HTR-8/SVneo (cell line): Measurements from ENCODE around the gene ZFP91.

Source experiments
- DNase-seq: peaks from one replicate; pipeline ENCODE4 v3.0.0; 2011; ENCODE audit warnings: low spot score, mixed read lengths; ENCODE audit not compliant: insufficient read length
- FAIRE-seq: peaks from 2 replicates; lab custom pipeline; 2011; peaks lifted over from hg19 to GRCh38; lab: Jason Lieb, UNC

Gene ZFP91

GRCh38 chr11:58579192-58580129, 598 bp downstream of the ZFP91 start:
- DNase-seq, result peak; percentile 72
- peak; percentile 92 for FAIRE-seq

GRCh38 chr11:58580311-58580710, 1.4 kb downstream of the ZFP91 start:
- FAIRE-seq (no peak), DNase-seq (no peak)

GRCh38 chr11:58582437-58582836, 3.6 kb downstream of the ZFP91 start:
- FAIRE-seq (no peak), DNase-seq (no peak)

- FAIRE-seq (no peak), DNase-seq (no peak)
Observed at GRCh38 chr11:58586998-58587397, 8.1 kb downstream of the ZFP91 start.

- no peak for DNase-seq
- no peak for FAIRE-seq
Observed at GRCh38 chr11:58591659-58592058, 12.8 kb downstream of the ZFP91 start.

- DNase-seq, result no peak
- FAIRE-seq, result no peak
Observed at GRCh38 chr11:58592760-58593472, 14.1 kb downstream of the ZFP91 start.

GRCh38 chr11:58594826-58595225, 16.0 kb downstream of the ZFP91 start:
- FAIRE-seq (no peak), DNase-seq (no peak)

GRCh38 chr11:58596621-58597020, 17.8 kb downstream of the ZFP91 start:
- DNase-seq, result no peak
- no peak for FAIRE-seq

- FAIRE-seq (no peak), DNase-seq (no peak)
Observed at GRCh38 chr11:58597486-58598144, 18.8 kb downstream of the ZFP91 start.

- DNase-seq (no peak), FAIRE-seq (no peak)
Observed at GRCh38 chr11:58600510-58600909, 21.6 kb downstream of the ZFP91 start.

- FAIRE-seq, result no peak
Observed at GRCh38 chr11:58606930-58607714, 28.3 kb downstream of the ZFP91 start.

GRCh38 chr11:58608331-58608730, 29.5 kb downstream of the ZFP91 start:
- FAIRE-seq (no peak), DNase-seq (no peak)

More at GRCh38 chr11:58606930-58607714, 28.3 kb downstream of the ZFP91 start:
- no peak for DNase-seq

GRCh38 chr11:58609723-58610122, 30.9 kb downstream of the ZFP91 start:
- DNase-seq (no peak), FAIRE-seq (no peak)

- DNase-seq, result no peak
- no peak for FAIRE-seq
Observed at GRCh38 chr11:58613228-58613627, 34.4 kb downstream of the ZFP91 start.

GRCh38 chr11:58615559-58615958, 36.7 kb downstream of the ZFP91 start:
- no peak for FAIRE-seq
- no peak for DNase-seq

- DNase-seq (no peak), FAIRE-seq (no peak)
Observed at GRCh38 chr11:58616594-58616993, 37.7 kb downstream of the ZFP91 start.

GRCh38 chr11:58617976-58618557, 39.2 kb downstream of the ZFP91 start:
- no peak for FAIRE-seq
- no peak for DNase-seq

GRCh38 chr11:58621586-58622262, 42.9 kb downstream of the ZFP91 start:
- FAIRE-seq, result no peak
- DNase-seq, result no peak

GRCh38 chr11:58622344-58622743, 43.5 kb downstream of the ZFP91 start, which contains the start of gene CNTF:
Gene CNTF (plus strand): TSS chr11:58622665. CDS start chr11:58622753, 88 bp downstream.
- no peak for FAIRE-seq
- DNase-seq, result no peak
